Ovary (tissue), 3 donors: ENCODE measurements around the gene CEP112.

Experiments
- CTCF ChIP-seq, 3 donors: fragments of 450-650 bp in 2 of 3; fragments of 200-600 bp in 1 of 3; IDR thresholded peaks; one replicate each; pipeline versions ENCODE4 v1.5.1 to v1.8.0; 2016 to 2022; ENCODE audit warnings: antibody characterized with exemption in 3 of 3, mild to moderate bottlenecking in 1 of 3
- EP300 ChIP-seq: sonication (generic); formaldehyde crosslinking; IDR thresholded peaks from one replicate; pipeline ENCODE4 v1.6.1; 2017; ENCODE audit warnings: antibody characterized with exemption
- POLR2A ChIP-seq: fragments of 450-650 bp; IDR thresholded peaks from one replicate; pipeline ENCODE4 v1.6.1; 2017; ENCODE audit warnings: antibody characterized with exemption, mild to moderate bottlenecking, moderate library complexity
- donor health status: DM: no; HTN: no; CAD: no.

GRCh38 chr17:65800655-65801054 is 391.3 kb downstream of the CEP112 start:
- no peak for TF ChIP-seq CTCF (IDR thresholded peaks at IDR 0.05)
- no peak for TF ChIP-seq POLR2A
- no peak for TF ChIP-seq EP300
